ENCODE data around the gene PRRC1. TPM values are rescaled to one million over a fixed set of nuclear protein-coding genes. Genes with fewer than 3 reads are reported as not detected.
"Not testable (repeated sequence)": the region's sequence is repeated elsewhere in the genome, so short reads cannot be mapped to it uniquely, and the experiment has no call there.

The PRRC1 gene
- total RNA-seq, 6 experiments from 2014 or later = 96.1 to 116 (median 106) TPM

DNA sequence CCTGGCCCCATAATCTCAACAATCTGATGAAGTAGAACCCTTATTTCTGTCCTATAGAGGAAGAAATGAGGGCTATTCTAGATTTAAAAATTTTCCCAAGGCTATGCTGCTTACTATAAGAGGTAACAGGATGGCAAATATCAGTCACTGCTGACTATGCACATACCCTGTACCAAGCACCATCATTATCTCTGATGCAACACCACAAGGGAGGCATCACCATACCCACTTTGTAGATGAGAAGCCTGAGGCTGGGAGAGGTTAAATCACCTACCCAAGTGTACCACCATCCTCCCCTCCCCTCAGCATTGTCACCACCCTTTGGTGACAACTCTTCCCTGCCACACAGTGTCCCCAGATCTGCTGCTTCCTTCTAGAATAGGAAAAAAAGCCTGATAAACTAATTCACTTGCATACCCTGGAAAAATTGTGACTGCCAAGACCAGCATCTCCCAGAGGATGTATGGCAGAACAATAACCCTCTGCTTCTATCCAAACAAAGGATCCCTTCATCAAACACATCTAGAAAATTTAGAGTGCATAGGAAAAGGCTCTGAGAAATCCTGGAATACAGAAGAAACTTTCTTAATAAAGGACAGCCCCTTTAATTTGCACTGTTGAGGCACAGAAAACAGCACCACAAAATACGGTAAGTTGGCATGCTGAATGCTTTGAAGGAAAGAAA, 48.3 kb downstream of the PRRC1 start:
- Mint-ChIP-seq H3K9me3 (no peaks in the 10 kb centered on the region), H3K36me3 (ENCODE audit: low read depth) (no peaks in the 10 kb centered on the region), H3K27ac (no peak overlapping the region), H3K4me1 (ENCODE audit: low read depth) (peaks cover 14% of the 10 kb centered on the region), H3K4me3 (no peak overlapping the region), H3K27me3 (ENCODE audit: insufficient read depth) (peaks cover 22% of the 10 kb centered on the region)
- TF ChIP-seq, protein P1, sequence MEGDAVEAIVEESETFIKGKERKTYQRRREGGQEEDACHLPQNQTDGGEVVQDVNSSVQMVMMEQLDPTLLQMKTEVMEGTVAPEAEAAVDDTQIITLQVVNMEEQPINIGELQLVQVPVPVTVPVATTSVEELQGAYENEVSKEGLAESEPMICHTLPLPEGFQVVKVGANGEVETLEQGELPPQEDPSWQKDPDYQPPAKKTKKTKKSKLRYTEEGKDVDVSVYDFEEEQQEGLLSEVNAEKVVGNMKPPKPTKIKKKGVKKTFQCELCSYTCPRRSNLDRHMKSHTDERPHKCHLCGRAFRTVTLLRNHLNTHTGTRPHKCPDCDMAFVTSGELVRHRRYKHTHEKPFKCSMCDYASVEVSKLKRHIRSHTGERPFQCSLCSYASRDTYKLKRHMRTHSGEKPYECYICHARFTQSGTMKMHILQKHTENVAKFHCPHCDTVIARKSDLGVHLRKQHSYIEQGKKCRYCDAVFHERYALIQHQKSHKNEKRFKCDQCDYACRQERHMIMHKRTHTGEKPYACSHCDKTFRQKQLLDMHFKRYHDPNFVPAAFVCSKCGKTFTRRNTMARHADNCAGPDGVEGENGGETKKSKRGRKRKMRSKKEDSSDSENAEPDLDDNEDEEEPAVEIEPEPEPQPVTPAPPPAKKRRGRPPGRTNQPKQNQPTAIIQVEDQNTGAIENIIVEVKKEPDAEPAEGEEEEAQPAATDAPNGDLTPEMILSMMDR (IDR thresholded peaks at IDR 0.05) = no peak
- DNase-seq = no peak

DNA sequence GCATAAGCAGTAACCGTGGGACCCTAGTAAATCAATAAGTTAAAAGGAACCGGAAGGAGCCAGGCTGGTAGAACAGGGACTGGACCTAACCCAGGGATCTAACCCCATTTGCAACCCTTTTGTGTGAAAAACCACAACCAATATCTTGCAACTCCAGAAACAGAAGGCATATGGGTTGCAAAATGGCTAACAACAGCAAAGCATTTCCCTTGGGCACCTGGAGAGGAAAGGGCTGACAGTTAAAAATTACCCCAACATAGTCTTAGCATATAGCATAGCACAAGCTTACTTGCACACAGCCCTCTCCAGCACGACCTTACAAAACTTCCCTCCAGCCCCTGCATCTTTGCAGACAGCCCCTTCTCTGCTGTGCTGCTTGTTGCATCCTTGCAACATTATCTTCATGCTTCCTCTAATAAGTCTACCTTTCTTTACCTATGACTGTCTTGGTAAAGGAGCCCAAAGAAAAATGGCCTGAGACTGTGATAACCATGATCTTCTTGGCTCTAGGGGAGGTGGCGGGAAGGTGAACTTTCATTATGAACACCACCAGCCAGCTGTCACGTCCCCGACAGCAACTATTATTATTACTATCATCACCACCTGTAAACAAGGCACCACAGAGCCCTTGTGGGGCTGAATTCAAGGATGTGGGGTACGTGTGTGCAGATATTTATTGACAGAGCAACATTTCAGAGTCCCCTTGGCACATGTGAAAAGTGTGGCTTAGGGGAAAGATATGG, 49.8 kb downstream of the PRRC1 start:
- Mint-ChIP-seq H3K4me3 (no peak overlapping the region), H3K4me1 (ENCODE audit: low read depth) (no peaks in the 10 kb centered on the region), H3K27me3 (ENCODE audit: insufficient read depth) (peaks cover 24% of the 10 kb centered on the region), H3K9me3 (no peaks in the 10 kb centered on the region), H3K27ac (no peak overlapping the region), H3K36me3 (ENCODE audit: low read depth) (no peaks in the 10 kb centered on the region)
- TF ChIP-seq, protein P1 (IDR thresholded peaks at IDR 0.05) = no peak
- DNase-seq = no peak

DNA sequence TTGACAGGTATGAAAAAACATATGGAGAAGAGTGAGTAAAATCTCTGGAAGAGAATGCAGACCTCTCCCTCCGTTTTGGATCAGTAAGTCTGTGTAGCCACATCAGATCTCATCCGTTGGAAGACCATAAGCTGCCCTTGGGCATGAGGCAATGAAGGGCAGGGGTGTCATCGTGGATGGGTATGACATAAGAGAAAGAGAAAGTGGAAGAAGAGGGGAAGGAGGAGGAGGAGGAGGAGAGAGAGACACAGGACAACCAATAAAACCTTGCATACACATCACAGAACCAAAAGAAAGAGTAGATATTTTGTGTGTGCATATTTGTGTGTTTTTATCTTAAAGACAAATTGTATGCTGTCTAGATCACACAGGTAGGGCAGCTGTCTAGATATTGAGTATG, 50.7 kb downstream of the PRRC1 start:
- Mint-ChIP-seq H3K4me1 (ENCODE audit: low read depth) (no peaks in the 10 kb centered on the region), H3K27ac (no peak overlapping the region), H3K27me3 (ENCODE audit: insufficient read depth) (peaks cover 24% of the 10 kb centered on the region), H3K36me3 (ENCODE audit: low read depth) (no peaks in the 10 kb centered on the region), H3K9me3 (no peaks in the 10 kb centered on the region), H3K4me3 (no peak overlapping the region)
- no peak for DNase-seq
- TF ChIP-seq, protein P1 (IDR thresholded peaks at IDR 0.05) = no peak

DNA sequence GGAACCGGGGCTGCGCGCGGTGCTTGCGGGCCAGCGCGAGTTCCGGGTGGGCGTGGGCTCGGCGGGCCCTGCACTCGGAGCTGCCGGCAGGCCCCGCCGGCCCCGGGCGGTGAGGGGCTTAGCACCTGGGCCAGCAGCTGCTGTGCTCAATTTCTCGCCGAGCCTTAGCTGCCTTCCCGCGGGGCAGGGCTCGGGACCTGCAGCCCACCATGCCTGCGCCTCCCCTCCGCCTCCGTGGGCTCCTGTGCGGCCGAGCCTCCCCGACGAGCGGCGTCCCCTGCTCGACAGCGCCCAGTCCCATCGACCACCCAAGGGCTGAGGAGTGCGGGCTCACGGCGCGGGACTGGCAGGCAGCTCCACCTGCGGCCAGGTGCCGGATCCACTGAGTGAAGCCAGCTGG, 52.0 kb downstream of the PRRC1 start:
- H3K9me3 Mint-ChIP-seq; H3K4me3 Mint-ChIP-seq; DNase-seq; H3K4me1 Mint-ChIP-seq (ENCODE audit: low read depth); H3K27ac Mint-ChIP-seq; H3K36me3 Mint-ChIP-seq (ENCODE audit: low read depth): not testable (repeated sequence)
- peaks cover 24% of the 10 kb centered on the region for H3K27me3 Mint-ChIP-seq (ENCODE audit: insufficient read depth)

DNA sequence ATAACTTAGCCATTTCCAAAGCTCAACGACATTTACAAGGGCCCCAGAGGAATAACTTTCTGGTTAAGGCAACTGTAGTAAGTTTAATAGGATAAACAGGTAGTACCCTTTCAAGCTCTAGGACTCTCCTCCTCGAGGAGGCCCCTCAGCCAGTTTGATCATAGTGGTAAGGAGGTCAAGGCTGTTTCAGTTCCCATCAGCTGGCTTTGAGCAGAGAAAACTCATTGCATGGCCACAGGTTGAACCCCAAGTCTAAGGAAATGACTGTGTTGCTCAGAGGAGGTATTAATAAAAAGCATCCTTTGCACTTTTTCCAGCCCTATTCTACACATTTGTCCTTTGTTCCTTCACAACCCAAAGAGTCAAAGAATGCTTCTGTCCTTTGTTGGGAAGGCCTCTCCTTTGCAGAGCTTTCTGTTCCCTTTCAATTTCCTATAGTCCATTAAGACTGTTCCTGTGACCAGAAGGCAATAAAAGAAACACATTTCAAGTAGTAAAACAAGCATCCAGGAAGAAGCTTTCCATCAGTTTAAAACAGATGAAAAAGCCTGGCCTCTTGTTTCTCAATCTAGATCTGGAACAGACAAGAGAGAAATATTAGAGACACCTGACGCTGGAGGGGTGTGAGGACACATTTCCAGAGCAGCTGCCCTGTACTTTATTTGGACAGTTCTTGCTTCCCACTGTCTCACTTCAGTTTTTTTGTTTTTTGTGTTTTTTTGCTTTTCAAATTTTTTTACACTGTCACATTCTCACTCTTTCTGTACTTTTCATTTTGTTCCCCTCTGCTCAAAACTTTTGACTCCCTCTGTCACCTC, 54.1 kb downstream of the PRRC1 start:
- TF ChIP-seq, protein P1 (IDR thresholded peaks at IDR 0.05) = no peak
- no peak overlapping the region for H3K4me3 Mint-ChIP-seq
- H3K9me3 Mint-ChIP-seq = peaks cover 10% of the 10 kb centered on the region
- no peaks in the 10 kb centered on the region for H3K36me3 Mint-ChIP-seq (ENCODE audit: low read depth)
- peaks cover 26% of the 10 kb centered on the region for H3K27me3 Mint-ChIP-seq (ENCODE audit: insufficient read depth)
- H3K27ac Mint-ChIP-seq = no peak overlapping the region
- no peak for DNase-seq
- no peaks in the 10 kb centered on the region for H3K4me1 Mint-ChIP-seq (ENCODE audit: low read depth)

Data from HFFc6 (cell line).